ENCODE data around the gene KCNH8. TPM values are rescaled to one million over a fixed set of nuclear protein-coding genes. Genes with fewer than 3 reads are reported as not detected.

Gene KCNH8
- total and polyA plus RNA-seq, 4 experiments from 2014 or later: 0.06 to 0.19 TPM; not detected in 2

- H3K27ac ChIP-seq (ENCODE audit: low read depth, low read length): no peak overlapping the region
- peaks cover 0 to 2% (median 0%) of the 10 kb centered on the region in 8 donors for H3K9me3 Mint-ChIP-seq
- CTCF ChIA-PET (ENCODE audit: partially characterized antibody): no interaction called here
Measured at GRCh38 chr3:19213603-19214220, 65.4 kb downstream of the KCNH8 start.

GRCh38 chr3:19215427-19215826, 67.1 kb downstream of the KCNH8 start:
- Histone ChIP-seq H3K9me3 (ENCODE audit: control insufficient read depth in 1 of 2, low read length in 2 of 2) (no peaks in the 10 kb centered on the region), H3K36me3 (ENCODE audit: insufficient read depth, low read length) (no peaks in the 10 kb centered on the region), H3K4me3 (ENCODE audit: low read length in 2 of 2) (no peak overlapping the region), H3K4me1 (ENCODE audit: insufficient read depth, low read length) (no peaks in the 10 kb centered on the region), H3K27me3 (ENCODE audit: insufficient read depth, low read length) (no peaks in the 10 kb centered on the region), H3K27ac (ENCODE audit: low read depth, low read length) (no peak overlapping the region)
- DNase-seq: no peak
- CTCF ChIA-PET (ENCODE audit: partially characterized antibody): no interaction called here
- Mint-ChIP-seq H3K27me3 (no peaks in the 10 kb centered on the region), H3K9me3 (peaks cover 0 to 2% (median 0%) of the 10 kb centered on the region in 8 donors), H3K36me3 (no peaks in the 10 kb centered on the region), H3K4me1 (no peaks in the 10 kb centered on the region), H3K27ac (no peak overlapping the region), H3K4me3 (no peak overlapping the region)
- intact Hi-C loops (cut with micrococcal nuclease): no loop called here
- POLR2A ChIA-PET (ENCODE audit: partially characterized antibody): no interaction called here

More at GRCh38 chr3:19213603-19214220, 65.4 kb downstream of the KCNH8 start:
- DNase-seq: no peak
- intact Hi-C loops (cut with micrococcal nuclease): no loop called here
- Mint-ChIP-seq H3K4me3 (no peak overlapping the region), H3K36me3 (no peaks in the 10 kb centered on the region), H3K27ac (no peak overlapping the region), H3K27me3 (no peaks in the 10 kb centered on the region), H3K4me1 (no peaks in the 10 kb centered on the region)
- POLR2A ChIA-PET (ENCODE audit: partially characterized antibody): no interaction called here
- no peaks in the 10 kb centered on the region for H3K9me3 ChIP-seq (ENCODE audit: control insufficient read depth in 1 of 2, low read length in 2 of 2)
- H3K27me3 ChIP-seq (ENCODE audit: insufficient read depth, low read length): no peaks in the 10 kb centered on the region
- no peaks in the 10 kb centered on the region for H3K36me3 ChIP-seq (ENCODE audit: insufficient read depth, low read length)
- no peak overlapping the region for H3K4me3 ChIP-seq (ENCODE audit: low read length in 2 of 2)
- no peaks in the 10 kb centered on the region for H3K4me1 ChIP-seq (ENCODE audit: insufficient read depth, low read length)

- Mint-ChIP-seq H3K36me3 (no peaks in the 10 kb centered on the region), H3K4me3 (no peak overlapping the region), H3K27ac (no peak overlapping the region), H3K4me1 (no peaks in the 10 kb centered on the region), H3K9me3 (peaks cover 0 to 2% (median 0%) of the 10 kb centered on the region in 8 donors), H3K27me3 (no peaks in the 10 kb centered on the region)
- Histone ChIP-seq H3K4me3 (ENCODE audit: low read length in 2 of 2) (no peak overlapping the region), H3K27me3 (ENCODE audit: insufficient read depth, low read length) (no peaks in the 10 kb centered on the region), H3K27ac (ENCODE audit: low read depth, low read length) (no peak overlapping the region), H3K9me3 (ENCODE audit: control insufficient read depth in 1 of 2, low read length in 2 of 2) (no peaks in the 10 kb centered on the region), H3K36me3 (ENCODE audit: insufficient read depth, low read length) (no peaks in the 10 kb centered on the region), H3K4me1 (ENCODE audit: insufficient read depth, low read length) (no peaks in the 10 kb centered on the region)
- ChIA-PET CTCF (ENCODE audit: partially characterized antibody) (no interaction called here), POLR2A (ENCODE audit: partially characterized antibody) (no interaction called here)
- DNase-seq: no peak
- intact Hi-C loops (cut with micrococcal nuclease): no loop called here
Measured at GRCh38 chr3:19216669-19217337, 68.5 kb downstream of the KCNH8 start.

DNA sequence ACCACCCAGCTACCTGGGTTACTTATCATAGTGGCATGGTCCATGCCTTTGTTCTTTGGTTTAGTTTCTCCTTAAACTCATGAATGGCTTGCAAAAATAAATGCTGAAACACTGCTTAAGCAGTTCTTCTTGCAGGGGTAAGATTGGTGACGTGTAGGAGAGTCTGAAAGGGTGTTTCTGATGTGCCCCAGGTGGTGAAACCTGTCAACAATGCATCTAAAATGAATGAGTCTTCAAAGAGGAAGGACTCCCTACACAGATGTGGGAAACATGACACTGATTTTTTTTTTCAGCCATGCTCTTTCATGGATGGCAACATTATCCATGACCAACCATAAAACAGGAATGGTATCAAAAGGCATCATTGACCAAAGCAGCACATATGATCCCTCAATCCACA, 72.0 kb downstream of the KCNH8 start:
- Histone ChIP-seq H3K27ac (ENCODE audit: low read depth, low read length) (no peak overlapping the region), H3K27me3 (ENCODE audit: insufficient read depth, low read length) (no peaks in the 10 kb centered on the region), H3K4me1 (ENCODE audit: insufficient read depth, low read length) (no peaks in the 10 kb centered on the region), H3K36me3 (ENCODE audit: insufficient read depth, low read length) (no peaks in the 10 kb centered on the region), H3K4me3 (ENCODE audit: low read length in 2 of 2) (no peak overlapping the region), H3K9me3 (ENCODE audit: control insufficient read depth in 1 of 2, low read length in 2 of 2) (no peaks in the 10 kb centered on the region)
- no peaks in the 10 kb centered on the region for H3K36me3 Mint-ChIP-seq
- H3K27ac Mint-ChIP-seq: no peak overlapping the region
- DNase-seq: no peak
- intact Hi-C loops (cut with micrococcal nuclease): no loop called here
- no peaks in the 10 kb centered on the region for H3K4me1 Mint-ChIP-seq
- no peaks in the 10 kb centered on the region for H3K27me3 Mint-ChIP-seq
- no peak overlapping the region for H3K4me3 Mint-ChIP-seq
- H3K9me3 Mint-ChIP-seq: no peaks in the 10 kb centered on the region
- ChIA-PET POLR2A (ENCODE audit: partially characterized antibody) (no interaction called here), CTCF (ENCODE audit: partially characterized antibody) (no interaction called here)

DNA sequence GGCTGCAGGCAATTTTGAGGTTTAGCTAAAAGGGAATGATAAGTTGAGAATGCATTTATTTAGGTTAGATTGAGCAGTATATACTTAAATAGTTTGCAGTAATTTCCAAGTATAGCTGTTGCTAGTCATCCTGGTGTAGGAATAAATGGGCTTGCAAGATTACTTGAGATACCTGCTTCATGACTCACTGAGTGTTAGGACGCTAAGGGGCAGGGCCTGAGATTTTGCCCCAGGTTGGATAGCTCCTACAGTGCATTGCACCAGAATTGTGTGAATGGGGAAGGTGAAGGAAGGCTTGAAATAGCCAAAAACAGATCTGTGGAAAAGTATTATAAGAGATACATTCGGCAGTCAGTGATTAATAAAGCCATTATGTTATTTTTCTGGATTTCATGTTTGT, 72.8 kb downstream of the KCNH8 start:
- CTCF ChIA-PET (ENCODE audit: partially characterized antibody): no interaction called here
- Histone ChIP-seq H3K27ac (ENCODE audit: low read depth, low read length) (no peak overlapping the region), H3K4me3 (ENCODE audit: low read length in 2 of 2) (no peak overlapping the region), H3K27me3 (ENCODE audit: insufficient read depth, low read length) (no peaks in the 10 kb centered on the region), H3K9me3 (ENCODE audit: control insufficient read depth in 1 of 2, low read length in 2 of 2) (no peaks in the 10 kb centered on the region), H3K36me3 (ENCODE audit: insufficient read depth, low read length) (no peaks in the 10 kb centered on the region), H3K4me1 (ENCODE audit: insufficient read depth, low read length) (no peaks in the 10 kb centered on the region)
- H3K27me3 Mint-ChIP-seq: no peaks in the 10 kb centered on the region
- H3K36me3 Mint-ChIP-seq: no peaks in the 10 kb centered on the region
- intact Hi-C loops (cut with micrococcal nuclease): no loop called here
- no peak overlapping the region for H3K4me3 Mint-ChIP-seq
- POLR2A ChIA-PET (ENCODE audit: partially characterized antibody): no interaction called here
- H3K4me1 Mint-ChIP-seq: no peaks in the 10 kb centered on the region
- no peaks in the 10 kb centered on the region for H3K9me3 Mint-ChIP-seq
- no peak for DNase-seq
- no peak overlapping the region for H3K27ac Mint-ChIP-seq

- no peak overlapping the region for H3K4me3 Mint-ChIP-seq
- no peaks in the 10 kb centered on the region for H3K4me1 ChIP-seq (ENCODE audit: insufficient read depth, low read length)
- DNase-seq: no peak
- H3K9me3 ChIP-seq (ENCODE audit: control insufficient read depth in 1 of 2, low read length in 2 of 2): no peaks in the 10 kb centered on the region
- no peaks in the 10 kb centered on the region for H3K36me3 ChIP-seq (ENCODE audit: insufficient read depth, low read length)
- no peak overlapping the region for H3K27ac Mint-ChIP-seq
- H3K27me3 Mint-ChIP-seq: no peaks in the 10 kb centered on the region
- H3K4me1 Mint-ChIP-seq: no peaks in the 10 kb centered on the region
- ChIA-PET POLR2A (ENCODE audit: partially characterized antibody) (no interaction called here), CTCF (ENCODE audit: partially characterized antibody) (no interaction called here)
- intact Hi-C loops (cut with micrococcal nuclease): no loop called here
- H3K27ac ChIP-seq (ENCODE audit: low read depth, low read length): no peak overlapping the region
- H3K4me3 ChIP-seq (ENCODE audit: low read length in 2 of 2): no peak overlapping the region
- peaks cover 0 to 3% (median 0%) of the 10 kb centered on the region in 8 donors for H3K9me3 Mint-ChIP-seq
- H3K36me3 Mint-ChIP-seq: no peaks in the 10 kb centered on the region
- H3K27me3 ChIP-seq (ENCODE audit: insufficient read depth, low read length): no peaks in the 10 kb centered on the region
Measured at GRCh38 chr3:19226479-19226878, 78.2 kb downstream of the KCNH8 start.

GRCh38 chr3:19228167-19228566, 79.9 kb downstream of the KCNH8 start:
- Histone ChIP-seq H3K9me3 (ENCODE audit: control insufficient read depth in 1 of 2, low read length in 2 of 2) (no peaks in the 10 kb centered on the region), H3K4me3 (ENCODE audit: low read length in 2 of 2) (no peak overlapping the region), H3K27ac (ENCODE audit: low read depth, low read length) (no peak overlapping the region), H3K4me1 (ENCODE audit: insufficient read depth, low read length) (no peaks in the 10 kb centered on the region), H3K27me3 (ENCODE audit: insufficient read depth, low read length) (no peaks in the 10 kb centered on the region), H3K36me3 (ENCODE audit: insufficient read depth, low read length) (no peaks in the 10 kb centered on the region)
- ChIA-PET POLR2A (ENCODE audit: partially characterized antibody) (no interaction called here), CTCF (ENCODE audit: partially characterized antibody) (no interaction called here)
- DNase-seq: no peak
- no peaks in the 10 kb centered on the region for H3K4me1 Mint-ChIP-seq
- H3K27ac Mint-ChIP-seq: no peak overlapping the region
- no peak overlapping the region for H3K4me3 Mint-ChIP-seq
- no peaks in the 10 kb centered on the region for H3K36me3 Mint-ChIP-seq
- no peaks in the 10 kb centered on the region for H3K27me3 Mint-ChIP-seq
- peaks cover 0 to 3% (median 0%) of the 10 kb centered on the region in 8 donors for H3K9me3 Mint-ChIP-seq
- intact Hi-C loops (cut with micrococcal nuclease): no loop called here
